Measurements from ENCODE around the gene ZNF433.
"Not testable (repeated sequence)": the region's sequence is repeated elsewhere in the genome, so short reads cannot be mapped to it uniquely, and the experiment has no call there.

DNA sequence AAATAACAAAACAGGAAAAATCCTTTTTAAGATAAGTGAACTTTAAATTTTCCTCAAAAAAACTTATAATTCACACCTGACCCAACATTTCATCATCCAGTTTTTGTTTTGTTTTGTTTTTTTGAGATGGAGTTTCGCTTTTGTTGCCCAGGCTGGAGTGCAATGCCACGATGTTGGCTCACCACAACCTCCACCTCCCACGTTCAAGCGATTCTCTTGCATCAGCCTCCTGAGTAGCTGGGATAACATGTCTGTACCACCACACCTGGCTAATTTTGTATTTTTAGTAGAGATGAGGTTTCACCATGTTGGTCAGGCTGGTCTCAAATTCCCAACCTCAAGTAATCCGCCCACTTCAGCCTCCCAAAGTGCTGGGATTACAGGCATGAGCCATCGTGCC, 47.9 kb upstream of the ZNF433 start:
- TF ChIP-seq CTCF, POLR2A (IDR thresholded peaks at IDR 0.05): not testable (repeated sequence)
